ENCODE measurements around the gene GPX1.

GPX1 gene

DNA sequence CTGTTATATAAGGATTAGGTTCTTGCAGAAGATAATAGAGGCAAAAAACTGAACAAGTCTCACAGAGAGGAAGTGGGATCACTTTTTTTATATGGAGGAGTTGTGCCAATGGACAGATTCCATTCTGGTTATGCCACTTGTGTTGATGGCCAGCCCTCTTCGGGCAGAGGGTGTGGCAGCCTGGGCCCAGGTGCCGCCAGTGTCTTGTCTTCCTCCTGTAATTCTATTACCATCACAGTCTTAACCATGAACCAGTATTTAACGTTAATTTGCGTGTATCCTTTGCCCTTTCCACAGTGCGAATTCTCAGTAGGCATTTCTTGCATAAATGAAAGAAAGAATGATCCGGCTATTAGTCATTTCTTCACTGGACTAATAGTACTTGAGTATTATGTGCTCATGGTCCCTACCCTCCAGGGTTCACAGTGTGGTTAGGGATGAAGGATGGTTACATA lies 11.3 kb downstream of the GPX1 start:
- no peaks in the 10 kb centered on the region for H3K79me2 ChIP-seq (ENCODE audit: control insufficient read depth, insufficient read depth, low read length, poor library complexity)
- H3K9ac ChIP-seq (ENCODE audit: low read length) = no peak overlapping the region
- no peaks in the 10 kb centered on the region for H3K9me3 ChIP-seq (ENCODE audit: insufficient read depth, low read depth, low read length)
- H3K79me1 ChIP-seq (ENCODE audit: low read length) = no peaks in the 10 kb centered on the region
- H2BK120ac ChIP-seq (ENCODE audit: insufficient read depth, low read length, poor library complexity) = no peak overlapping the region
- H3K4me1 ChIP-seq (ENCODE audit: control insufficient read depth in 1 of 2, insufficient read depth in 2 of 2, low read length in 2 of 2) = peaks cover 0 to 2% of the 10 kb centered on the region in 2 experiments
- no peaks in the 10 kb centered on the region for H3K36me3 ChIP-seq (ENCODE audit: control insufficient read depth in 1 of 2, insufficient read depth in 2 of 2, low read length in 2 of 2)
- H2AK5ac ChIP-seq (ENCODE audit: low read length) = no peak overlapping the region
- H3K14ac ChIP-seq (ENCODE audit: low read length) = no peak overlapping the region
- H3K23ac ChIP-seq (ENCODE audit: low read length) = no peak overlapping the region
- no peak overlapping the region for H3K4me3 ChIP-seq (ENCODE audit: low read depth, low read length)
- H4K8ac ChIP-seq (ENCODE audit: low read depth, low read length) = no peak overlapping the region
- H2BK12ac ChIP-seq (ENCODE audit: low read length) = no peak overlapping the region
- no peak overlapping the region for H4K91ac ChIP-seq (ENCODE audit: low read depth, low read length)
- no peak overlapping the region for H2BK5ac ChIP-seq (ENCODE audit: low read depth, low read length, poor library complexity)
- DNase-seq = no peak
- no peak overlapping the region for H3K27ac ChIP-seq (ENCODE audit: low read depth, low read length)
- no peak overlapping the region for H2AFZ ChIP-seq (ENCODE audit: insufficient read depth, low read length, poor library complexity)
- no CpG with 5 or more reads among the region's 6 CpGs for WGBS (ENCODE audit: extremely low coverage, insufficient coverage, insufficient read length)
- H3K27me3 ChIP-seq (ENCODE audit: insufficient read depth, low read length) = no peaks in the 10 kb centered on the region
- H3K4ac ChIP-seq (ENCODE audit: low read depth, low read length) = no peak overlapping the region
- no peak overlapping the region for H4K12ac ChIP-seq (ENCODE audit: low read depth, low read length)
- H3K4me2 ChIP-seq (ENCODE audit: low read length) = no peak overlapping the region
- no peak overlapping the region for H3K18ac ChIP-seq (ENCODE audit: low read length)

DNA sequence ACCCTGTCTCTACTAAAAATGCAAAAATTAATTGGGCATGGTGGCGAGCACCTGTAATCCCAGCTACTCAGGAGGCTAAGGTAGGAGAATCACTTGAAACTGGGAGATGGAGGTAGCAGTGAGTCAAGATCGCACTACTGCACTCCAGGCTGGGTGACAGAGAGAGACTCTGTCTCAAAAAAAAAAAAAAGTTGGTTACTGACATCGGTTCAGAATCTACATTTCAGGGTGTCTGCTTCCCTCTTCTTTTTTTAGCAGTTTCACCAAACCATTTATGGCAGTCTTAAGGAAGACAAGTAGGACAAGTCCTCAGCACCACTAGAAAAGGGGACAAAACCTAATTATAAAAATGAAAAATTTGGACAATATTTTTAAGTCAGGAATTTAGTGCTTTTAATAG lies 15.0 kb downstream of the GPX1 start:
- Histone ChIP-seq H4K8ac (ENCODE audit: low read depth, low read length) (no peak overlapping the region), H2AK5ac (ENCODE audit: low read length) (no peak overlapping the region), H3K4me2 (ENCODE audit: low read length) (no peak overlapping the region), H3K4me1 (ENCODE audit: control insufficient read depth in 1 of 2, insufficient read depth in 2 of 2, low read length in 2 of 2) (peaks cover 5 to 9% of the 10 kb centered on the region in 2 experiments), H3K9ac (ENCODE audit: low read length) (no peak overlapping the region), H3K27me3 (ENCODE audit: insufficient read depth, low read length) (no peaks in the 10 kb centered on the region), H2BK120ac (ENCODE audit: insufficient read depth, low read length, poor library complexity) (no peak overlapping the region), H4K12ac (ENCODE audit: low read depth, low read length) (no peak overlapping the region), H3K14ac (ENCODE audit: low read length) (no peak overlapping the region), H3K23ac (ENCODE audit: low read length) (no peak overlapping the region), H3K79me1 (ENCODE audit: low read length) (peaks cover 13% of the 10 kb centered on the region), H2BK5ac (ENCODE audit: low read depth, low read length, poor library complexity) (no peak overlapping the region), H2AFZ (ENCODE audit: insufficient read depth, low read length, poor library complexity) (no peak overlapping the region), H3K79me2 (ENCODE audit: control insufficient read depth, insufficient read depth, low read length, poor library complexity) (peaks cover 9% of the 10 kb centered on the region), H3K4me3 (ENCODE audit: low read depth, low read length) (no peak overlapping the region), H3K9me3 (ENCODE audit: insufficient read depth, low read depth, low read length) (no peaks in the 10 kb centered on the region), H3K36me3 (ENCODE audit: control insufficient read depth in 1 of 2, insufficient read depth in 2 of 2, low read length in 2 of 2) (no peaks in the 10 kb centered on the region), H2BK12ac (ENCODE audit: low read length) (no peak overlapping the region), H3K27ac (ENCODE audit: low read depth, low read length) (no peak overlapping the region), H3K4ac (ENCODE audit: low read depth, low read length) (no peak overlapping the region), H3K18ac (ENCODE audit: low read length) (no peak overlapping the region), H4K91ac (ENCODE audit: low read depth, low read length) (no peak overlapping the region)
- no peak for DNase-seq
- no CpG with 5 or more reads among the region's 3 CpGs for WGBS (ENCODE audit: extremely low coverage, insufficient coverage, insufficient read length)

DNA sequence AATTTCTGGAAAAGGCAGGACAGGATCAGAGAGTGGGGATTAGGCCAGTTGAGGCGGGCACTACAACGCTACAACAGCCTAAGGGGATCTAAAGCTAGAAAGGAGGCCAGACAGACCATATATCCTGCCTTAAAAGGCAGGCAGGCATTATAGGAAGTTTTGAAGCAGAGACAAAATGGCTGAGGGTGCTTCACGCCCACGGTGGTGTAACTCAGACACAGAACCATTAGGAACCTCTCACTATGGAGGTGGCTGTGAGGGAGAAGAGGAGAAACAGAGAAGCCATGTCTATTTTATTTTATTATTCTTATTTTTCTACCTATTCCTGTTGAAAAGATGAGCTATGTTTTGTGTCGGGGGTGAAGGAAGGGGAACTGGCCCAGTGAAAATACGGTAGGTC lies 16.2 kb downstream of the GPX1 start:
- Histone ChIP-seq H3K23ac (ENCODE audit: low read length) (peak overlapping the region; percentile 24), H3K4me3 (ENCODE audit: low read depth, low read length) (no peak overlapping the region), H2AK5ac (ENCODE audit: low read length) (no peak overlapping the region), H4K12ac (ENCODE audit: low read depth, low read length) (no peak overlapping the region), H3K79me2 (ENCODE audit: control insufficient read depth, insufficient read depth, low read length, poor library complexity) (peaks cover 9% of the 10 kb centered on the region), H3K4me2 (ENCODE audit: low read length) (no peak overlapping the region), H2AFZ (ENCODE audit: insufficient read depth, low read length, poor library complexity) (no peak overlapping the region), H3K9ac (ENCODE audit: low read length) (no peak overlapping the region), H4K91ac (ENCODE audit: low read depth, low read length) (no peak overlapping the region), H3K79me1 (ENCODE audit: low read length) (peaks cover 13% of the 10 kb centered on the region), H2BK5ac (ENCODE audit: low read depth, low read length, poor library complexity) (no peak overlapping the region), H3K27ac (ENCODE audit: low read depth, low read length) (no peak overlapping the region), H2BK120ac (ENCODE audit: insufficient read depth, low read length, poor library complexity) (no peak overlapping the region), H4K8ac (ENCODE audit: low read depth, low read length) (no peak overlapping the region), H2BK12ac (ENCODE audit: low read length) (no peak overlapping the region), H3K9me3 (ENCODE audit: insufficient read depth, low read depth, low read length) (no peaks in the 10 kb centered on the region), H3K4me1 (ENCODE audit: control insufficient read depth in 1 of 2, insufficient read depth in 2 of 2, low read length in 2 of 2) (peaks cover 5 to 9% of the 10 kb centered on the region in 2 experiments), H3K4ac (ENCODE audit: low read depth, low read length) (no peak overlapping the region), H3K36me3 (ENCODE audit: control insufficient read depth in 1 of 2, insufficient read depth in 2 of 2, low read length in 2 of 2) (no peaks in the 10 kb centered on the region), H3K18ac (ENCODE audit: low read length) (no peak overlapping the region), H3K14ac (ENCODE audit: low read length) (peak overlapping the region; percentile 25), H3K27me3 (ENCODE audit: insufficient read depth, low read length) (no peaks in the 10 kb centered on the region)
- WGBS (ENCODE audit: extremely low coverage, insufficient coverage, insufficient read length) = no CpG with 5 or more reads among the region's 6 CpGs
- DNase-seq = no peak

DNA sequence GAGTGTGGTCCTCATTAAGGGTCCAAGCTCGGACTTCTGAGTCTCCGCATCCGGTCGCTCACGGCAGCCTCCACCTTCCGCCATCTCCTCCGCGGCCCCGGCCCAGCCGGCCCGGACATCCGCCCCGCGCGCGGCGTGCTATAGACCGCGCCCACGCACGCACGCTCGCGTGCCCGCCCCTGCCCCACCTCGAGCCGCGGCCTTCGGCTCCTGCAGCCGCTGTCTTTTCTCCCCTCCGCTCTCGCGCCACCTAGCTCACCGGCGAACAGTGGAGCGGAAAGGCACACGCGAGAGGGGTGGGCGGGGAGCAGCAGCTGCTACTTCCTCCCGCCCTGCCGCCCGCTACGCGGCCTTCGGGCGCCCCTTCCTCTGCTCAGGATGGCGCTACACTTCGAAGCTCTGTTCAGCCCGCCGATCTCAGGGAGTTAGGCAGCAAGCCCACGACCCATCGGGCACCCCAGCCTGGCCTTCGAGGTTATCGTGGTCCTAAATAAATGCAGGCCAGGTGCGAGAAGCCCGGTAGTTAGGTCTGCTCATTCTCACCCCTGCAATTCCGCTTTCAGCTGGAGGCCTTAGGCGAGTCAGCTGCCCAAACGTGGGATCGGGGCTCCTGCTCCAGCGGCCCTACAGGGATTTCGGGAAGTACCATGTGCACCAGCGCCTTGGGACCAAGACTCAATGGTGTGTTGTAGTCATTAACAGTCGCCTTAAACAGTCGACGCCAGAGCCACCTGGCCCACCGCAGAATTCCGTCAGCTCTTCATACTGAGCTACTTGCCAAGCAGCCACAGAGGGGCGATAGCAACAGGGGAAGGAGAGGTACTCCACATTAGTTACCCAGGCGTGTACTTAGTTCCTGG lies 18.0 kb downstream of the GPX1 start, which contains the start of gene USP4:
Gene USP4, minus strand, starts transcription at position 113 of the 860 bp plus-strand sequence. Its CDS starts 29 bp downstream, at position 84.
- Histone ChIP-seq H2AK5ac (ENCODE audit: low read length) (peak within 1 kb of the TSS; percentile 79), H2BK12ac (ENCODE audit: low read length) (peak within 1 kb of the TSS; percentile 68), H3K18ac (ENCODE audit: low read length) (peak within 1 kb of the TSS; percentile 56), H3K23ac (ENCODE audit: low read length) (no peak within 1 kb of the TSS), H3K36me3 (ENCODE audit: control insufficient read depth in 1 of 2, insufficient read depth in 2 of 2, low read length in 2 of 2) (peaks cover 0 to 9% of the 10 kb centered on the region in 2 experiments), H2BK5ac (ENCODE audit: low read depth, low read length, poor library complexity) (peak within 1 kb of the TSS; percentile 52), H3K27me3 (ENCODE audit: insufficient read depth, low read length) (no peaks in the 10 kb centered on the region), H4K8ac (ENCODE audit: low read depth, low read length) (peak within 1 kb of the TSS; percentile 82), H3K4me2 (ENCODE audit: low read length) (peak within 1 kb of the TSS; percentile 62), H3K9me3 (ENCODE audit: insufficient read depth, low read depth, low read length) (no peaks in the 10 kb centered on the region), H3K9ac (ENCODE audit: low read length) (peak within 1 kb of the TSS; percentile 94), H4K91ac (ENCODE audit: low read depth, low read length) (peak within 1 kb of the TSS; percentile 78), H3K27ac (ENCODE audit: low read depth, low read length) (peak within 1 kb of the TSS; percentile 83), H3K79me1 (ENCODE audit: low read length) (peaks cover 13% of the 10 kb centered on the region), H3K4me3 (ENCODE audit: low read depth, low read length) (peak within 1 kb of the TSS; percentile 86), H3K4ac (ENCODE audit: low read depth, low read length) (peak within 1 kb of the TSS; percentile 72), H3K14ac (ENCODE audit: low read length) (peak within 1 kb of the TSS; percentile 74), H2AFZ (ENCODE audit: insufficient read depth, low read length, poor library complexity) (peak within 1 kb of the TSS; percentile 77), H4K12ac (ENCODE audit: low read depth, low read length) (peak within 1 kb of the TSS; percentile 65), H3K4me1 (ENCODE audit: control insufficient read depth in 1 of 2, insufficient read depth in 2 of 2, low read length in 2 of 2) (peaks cover 5 to 9% of the 10 kb centered on the region in 2 experiments), H2BK120ac (ENCODE audit: insufficient read depth, low read length, poor library complexity) (peak within 1 kb of the TSS; percentile 61), H3K79me2 (ENCODE audit: control insufficient read depth, insufficient read depth, low read length, poor library complexity) (peaks cover 9% of the 10 kb centered on the region)
- peak; percentile 76 to 84 for DNase-seq
- no CpG with 5 or more reads among the region's 70 CpGs for WGBS (ENCODE audit: extremely low coverage, insufficient coverage, insufficient read length)
